ENCODE measurements around the gene PARS2.

The PARS2 gene

GRCh38 chr1:54728027-54728426 is 36.3 kb downstream of the PARS2 start:
- FAIRE-seq: no peak
- no peak for DNase-seq (ENCODE audit: insufficient read length, low spot score)
- TF ChIP-seq CTCF (IDR thresholded peaks at IDR 0.05; ENCODE audit: insufficient read depth, missing control alignments): no peak

GRCh38 chr1:54724771-54725170 is 39.6 kb downstream of the PARS2 start:
- TF ChIP-seq CTCF (IDR thresholded peaks at IDR 0.05; ENCODE audit: insufficient read depth, missing control alignments): no peak
- no peak for FAIRE-seq
- no peak for DNase-seq (ENCODE audit: insufficient read length, low spot score)

GRCh38 chr1:54723985-54724384 is 40.3 kb downstream of the PARS2 start:
- TF ChIP-seq CTCF (IDR thresholded peaks at IDR 0.05; ENCODE audit: insufficient read depth, missing control alignments): no peak
- no peak for DNase-seq (ENCODE audit: insufficient read length, low spot score)
- FAIRE-seq: no peak

GRCh38 chr1:54721719-54722118 is 42.6 kb downstream of the PARS2 start:
- no peak for DNase-seq (ENCODE audit: insufficient read length, low spot score)
- FAIRE-seq: no peak
- no peak for TF ChIP-seq CTCF (IDR thresholded peaks at IDR 0.05; ENCODE audit: insufficient read depth, missing control alignments)

- FAIRE-seq: no peak
- DNase-seq (ENCODE audit: insufficient read length, low spot score): no peak
- no peak for TF ChIP-seq CTCF (IDR thresholded peaks at IDR 0.05; ENCODE audit: insufficient read depth, missing control alignments)
Observed at GRCh38 chr1:54716299-54717047, 47.9 kb downstream of the PARS2 start.

GRCh38 chr1:54715493-54716298 is 48.6 kb downstream of the PARS2 start, which contains the start of gene TTC4:
Gene TTC4 (plus strand): TSS chr1:54715861. CDS start chr1:54715909, 48 bp downstream.
- DNase-seq (ENCODE audit: insufficient read length, low spot score) (peak; percentile 62), FAIRE-seq (no peak)
- TF ChIP-seq CTCF (IDR thresholded peaks at IDR 0.05; ENCODE audit: insufficient read depth, missing control alignments): no peak
